Measurements from ENCODE around the gene UBA3. TPM values are rescaled to one million over a fixed set of nuclear protein-coding genes. Genes with fewer than 3 reads are reported as not detected.

Gene UBA3
- total RNA-seq, 1 donor from 2014 or later = 144 TPM

- H3F3A ChIP-seq (ENCODE audit: low read depth) = no peaks in the 10 kb centered on the region
Measured at GRCh38 chr3:69119681-69120080, 39.5 kb upstream of the UBA3 start.

DNA sequence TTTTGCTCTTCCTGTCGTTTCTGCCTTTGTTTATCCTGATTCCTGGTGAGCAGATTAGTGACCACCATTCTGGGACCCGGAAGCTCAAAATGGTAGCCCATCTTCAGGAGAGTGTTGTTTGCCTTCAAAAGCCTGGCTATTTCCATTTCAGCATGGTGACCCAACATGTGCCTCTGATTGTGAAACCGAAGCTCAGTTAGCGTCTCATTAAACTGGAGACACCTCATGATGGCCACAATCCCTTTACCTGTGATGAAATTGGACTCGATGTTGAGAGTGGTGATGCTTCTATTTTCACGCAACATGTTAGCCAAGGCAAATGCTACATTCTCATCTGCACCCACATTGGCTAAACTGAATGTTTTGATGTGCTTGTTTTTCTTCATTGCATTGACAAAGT, 39.0 kb upstream of the UBA3 start:
- Histone ChIP-seq H3K36me3 (no peaks in the 10 kb centered on the region), H3K27ac (no peak overlapping the region), H3K9me3 (ENCODE audit: low read depth) (no peaks in the 10 kb centered on the region), H4K20me1 (ENCODE audit: low read depth) (no peaks in the 10 kb centered on the region), H3K9ac (no peak overlapping the region), H2AFZ (replicated peaks) (peak overlapping the region; percentile 53), H3K79me2 (ENCODE audit: low read depth) (no peaks in the 10 kb centered on the region), H3F3A (ENCODE audit: low read depth) (no peaks in the 10 kb centered on the region), H3K4me1 (no peaks in the 10 kb centered on the region), H3K4me2 (no peak overlapping the region), H3K27me3 (no peaks in the 10 kb centered on the region), H3K4me3 (no peak overlapping the region)
- Mint-ChIP-seq H3K4me3 (no peak overlapping the region), H3K27me3 (ENCODE audit: insufficient read depth, low read depth) (no peaks in the 10 kb centered on the region), H3K9me3 (no peaks in the 10 kb centered on the region), H3K36me3 (no peaks in the 10 kb centered on the region), H3K4me1 (peaks cover 7% of the 10 kb centered on the region), H3K27ac (no peak overlapping the region)
- TF ChIP-seq EZH2phosphoT487 (IDR thresholded peaks at IDR 0.05) = no peak
- DNase-seq (ENCODE audit: low spot score) = no peak

More at GRCh38 chr3:69119681-69120080, 39.5 kb upstream of the UBA3 start:
- H3K9ac ChIP-seq = no peak overlapping the region
- no peak overlapping the region for H3K4me2 ChIP-seq
- Mint-ChIP-seq H3K27ac (no peak overlapping the region), H3K36me3 (no peaks in the 10 kb centered on the region), H3K4me1 (peaks cover 7% of the 10 kb centered on the region), H3K4me3 (no peak overlapping the region), H3K9me3 (no peaks in the 10 kb centered on the region), H3K27me3 (ENCODE audit: insufficient read depth, low read depth) (no peaks in the 10 kb centered on the region)
- no peaks in the 10 kb centered on the region for H3K9me3 ChIP-seq (ENCODE audit: low read depth)
- H3K27ac ChIP-seq = no peak overlapping the region
- H3K4me3 ChIP-seq = no peak overlapping the region
- no peaks in the 10 kb centered on the region for H3K79me2 ChIP-seq (ENCODE audit: low read depth)
- no peaks in the 10 kb centered on the region for H3K27me3 ChIP-seq
- H3K4me1 ChIP-seq = no peaks in the 10 kb centered on the region
- no peak for DNase-seq (ENCODE audit: low spot score)
- no peaks in the 10 kb centered on the region for H4K20me1 ChIP-seq (ENCODE audit: low read depth)
- TF ChIP-seq EZH2 (IDR thresholded peaks at IDR 0.05) = no peak
- no peak for TF ChIP-seq EZH2phosphoT487 (IDR thresholded peaks at IDR 0.05)
- TF ChIP-seq, protein P1, sequence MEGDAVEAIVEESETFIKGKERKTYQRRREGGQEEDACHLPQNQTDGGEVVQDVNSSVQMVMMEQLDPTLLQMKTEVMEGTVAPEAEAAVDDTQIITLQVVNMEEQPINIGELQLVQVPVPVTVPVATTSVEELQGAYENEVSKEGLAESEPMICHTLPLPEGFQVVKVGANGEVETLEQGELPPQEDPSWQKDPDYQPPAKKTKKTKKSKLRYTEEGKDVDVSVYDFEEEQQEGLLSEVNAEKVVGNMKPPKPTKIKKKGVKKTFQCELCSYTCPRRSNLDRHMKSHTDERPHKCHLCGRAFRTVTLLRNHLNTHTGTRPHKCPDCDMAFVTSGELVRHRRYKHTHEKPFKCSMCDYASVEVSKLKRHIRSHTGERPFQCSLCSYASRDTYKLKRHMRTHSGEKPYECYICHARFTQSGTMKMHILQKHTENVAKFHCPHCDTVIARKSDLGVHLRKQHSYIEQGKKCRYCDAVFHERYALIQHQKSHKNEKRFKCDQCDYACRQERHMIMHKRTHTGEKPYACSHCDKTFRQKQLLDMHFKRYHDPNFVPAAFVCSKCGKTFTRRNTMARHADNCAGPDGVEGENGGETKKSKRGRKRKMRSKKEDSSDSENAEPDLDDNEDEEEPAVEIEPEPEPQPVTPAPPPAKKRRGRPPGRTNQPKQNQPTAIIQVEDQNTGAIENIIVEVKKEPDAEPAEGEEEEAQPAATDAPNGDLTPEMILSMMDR (IDR thresholded peaks at IDR 0.05) = no peak
- H3K36me3 ChIP-seq = no peaks in the 10 kb centered on the region
- H2AFZ ChIP-seq (replicated peaks) = no peak overlapping the region

DNA sequence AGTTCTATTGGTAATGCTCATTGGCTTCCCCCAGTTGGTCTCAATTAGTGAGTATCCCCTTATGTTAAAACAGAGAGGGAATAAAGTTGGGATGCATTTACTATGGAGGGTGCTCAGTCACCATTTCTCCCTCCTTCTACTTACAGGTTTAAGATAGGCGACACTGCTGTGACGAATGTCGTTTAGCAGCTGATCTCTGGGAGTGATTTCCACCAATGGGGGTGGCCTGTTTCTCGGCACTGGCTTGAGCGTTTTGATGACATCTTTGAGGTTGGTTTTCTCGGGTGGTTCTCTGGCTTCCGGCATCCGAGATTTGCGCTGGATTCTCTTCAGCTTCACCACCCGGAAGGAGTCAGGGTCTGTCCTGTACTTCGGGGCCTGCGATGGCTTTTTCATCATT, 38.4 kb upstream of the UBA3 start:
- H3K36me3 ChIP-seq = no peaks in the 10 kb centered on the region
- H3K4me3 ChIP-seq = no peak overlapping the region
- Mint-ChIP-seq H3K27me3 (ENCODE audit: insufficient read depth, low read depth) (no peaks in the 10 kb centered on the region), H3K9me3 (no peaks in the 10 kb centered on the region), H3K36me3 (no peaks in the 10 kb centered on the region), H3K27ac (no peak overlapping the region), H3K4me3 (no peak overlapping the region), H3K4me1 (peaks cover 7% of the 10 kb centered on the region)
- TF ChIP-seq EZH2phosphoT487 (IDR thresholded peaks at IDR 0.05) = no peak
- TF ChIP-seq, protein P1 (IDR thresholded peaks at IDR 0.05) = no peak
- no peak for TF ChIP-seq EZH2 (IDR thresholded peaks at IDR 0.05)
- no peaks in the 10 kb centered on the region for H3K27me3 ChIP-seq
- no peaks in the 10 kb centered on the region for H3K4me1 ChIP-seq
- DNase-seq (ENCODE audit: low spot score) = no peak
- no peaks in the 10 kb centered on the region for H3K9me3 ChIP-seq (ENCODE audit: low read depth)
- no peaks in the 10 kb centered on the region for H3F3A ChIP-seq (ENCODE audit: low read depth)
- H3K4me2 ChIP-seq = no peak overlapping the region
- H4K20me1 ChIP-seq (ENCODE audit: low read depth) = no peaks in the 10 kb centered on the region
- H3K9ac ChIP-seq = no peak overlapping the region
- H3K79me2 ChIP-seq (ENCODE audit: low read depth) = no peaks in the 10 kb centered on the region
- H3K27ac ChIP-seq = no peak overlapping the region
- no peak overlapping the region for H2AFZ ChIP-seq (replicated peaks)

DNA sequence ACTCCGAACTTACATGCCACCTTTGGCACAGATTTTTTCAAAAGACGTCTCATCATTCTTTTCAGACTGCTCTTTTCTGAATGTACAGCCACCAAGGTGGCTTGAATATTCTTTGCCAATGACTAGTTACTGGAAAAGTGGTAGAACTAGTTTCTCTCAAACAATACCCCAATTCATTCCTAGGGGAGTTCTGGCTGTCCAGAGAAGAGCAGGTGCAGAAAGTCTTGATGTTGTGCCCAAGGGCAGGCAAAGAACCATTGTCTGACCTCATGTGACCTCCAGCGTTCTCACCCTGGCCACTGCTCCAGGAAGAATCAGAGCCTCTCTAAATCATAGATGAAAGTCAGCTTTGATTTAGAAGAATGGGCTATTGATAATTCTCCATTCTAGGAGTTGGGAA, 36.7 kb upstream of the UBA3 start:
- Histone ChIP-seq H4K20me1 (ENCODE audit: low read depth) (no peaks in the 10 kb centered on the region), H3K79me2 (ENCODE audit: low read depth) (no peaks in the 10 kb centered on the region), H2AFZ (replicated peaks) (no peak overlapping the region), H3K27ac (no peak overlapping the region), H3K4me1 (no peaks in the 10 kb centered on the region), H3K27me3 (no peaks in the 10 kb centered on the region), H3K4me2 (no peak overlapping the region), H3K9ac (no peak overlapping the region), H3K9me3 (ENCODE audit: low read depth) (no peaks in the 10 kb centered on the region), H3K36me3 (no peaks in the 10 kb centered on the region), H3K4me3 (no peak overlapping the region), H3F3A (ENCODE audit: low read depth) (no peaks in the 10 kb centered on the region)
- Mint-ChIP-seq H3K4me3 (no peak overlapping the region), H3K9me3 (no peaks in the 10 kb centered on the region), H3K27ac (no peak overlapping the region), H3K4me1 (peaks cover 5% of the 10 kb centered on the region), H3K27me3 (ENCODE audit: insufficient read depth, low read depth) (no peaks in the 10 kb centered on the region), H3K36me3 (no peaks in the 10 kb centered on the region)
- no peak for TF ChIP-seq EZH2 (IDR thresholded peaks at IDR 0.05)
- TF ChIP-seq, protein P1 (IDR thresholded peaks at IDR 0.05) = no peak
- no peak for DNase-seq (ENCODE audit: low spot score)

Data from neural progenitor cell (in vitro differentiated cells).